ENCODE data around the gene DVL2. TPM values are rescaled to one million over a fixed set of nuclear protein-coding genes. Genes with fewer than 3 reads are reported as not detected.

Gene DVL2
- total and polyA plus RNA-seq, 2 of the 13 experiments (the other 11 are each of a cell fraction or from before 2014, with no cell fraction given) = 5.7 to 38.2 TPM

DNA sequence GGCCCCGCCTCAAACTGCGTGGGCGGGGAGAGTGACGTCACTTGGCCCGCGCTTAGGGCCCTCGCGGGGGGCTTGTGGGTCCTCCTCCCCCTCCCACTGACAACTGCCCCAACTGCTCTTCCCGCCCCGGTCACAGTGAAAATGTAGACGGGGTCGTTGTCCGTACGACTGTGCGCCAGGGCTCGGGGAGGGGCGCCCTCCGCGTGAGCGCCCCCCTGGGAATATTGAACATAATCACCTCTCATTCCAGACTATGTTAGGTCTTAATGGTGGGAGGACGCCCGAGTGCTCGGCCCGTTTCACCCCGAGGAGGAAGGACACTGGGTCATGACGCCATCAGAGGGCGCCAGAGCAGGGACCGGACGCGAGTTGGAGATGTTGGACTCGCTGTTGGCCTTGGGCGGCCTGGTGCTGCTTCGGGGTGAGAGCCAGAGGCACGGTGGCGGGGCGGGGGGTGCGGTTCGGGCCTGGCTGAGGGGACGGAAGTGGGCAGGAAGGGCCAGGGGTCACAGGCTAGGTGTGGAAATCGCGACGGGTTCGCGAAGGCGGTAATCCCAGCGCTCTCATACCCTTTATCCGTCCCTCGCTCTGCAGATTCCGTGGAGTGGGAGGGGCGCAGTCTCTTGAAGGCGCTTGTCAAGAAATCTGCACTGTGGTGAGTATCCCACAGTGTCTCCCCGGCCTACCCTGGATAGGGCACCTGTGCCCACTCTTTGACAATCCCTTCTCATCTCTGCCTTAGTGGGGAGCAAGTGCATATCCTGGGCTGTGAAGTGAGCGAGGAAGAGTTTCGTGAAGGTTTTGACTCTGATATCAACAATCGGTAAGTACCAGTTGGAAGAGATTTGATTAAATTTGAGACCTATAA, 18.1 kb upstream of the DVL2 start, which contains the start of gene ELP5 (continued):
- TF ChIP-seq SOX13 (IDR thresholded peaks at IDR 0.05) (no peak), SOX13 (CRISPR knock-in tag; conservative IDR thresholded peaks at IDR 0.05 in 1 of 2, IDR thresholded peaks at IDR 0.05 in 1 of 2) (peak in 1 of 2 experiments; percentile 50; a peak in 2 of 4 replicates), BRCA1 (CRISPR knock-in tag; IDR thresholded peaks at IDR 0.05) (no peak), PRPF4 (IDR thresholded peaks at IDR 0.05; ENCODE audit: low read depth, low read length, poor library complexity, severe bottlenecking) (no peak), ZNF776 (CRISPR knock-in tag; IDR thresholded peaks at IDR 0.05) (peak; percentile 50; the same call in 1 of the 2 replicates), HNRNPLL (IDR thresholded peaks at IDR 0.05; ENCODE audit: low read depth, low read length, poor library complexity, severe bottlenecking) (peak; percentile 62), ZNF224 (CRISPR knock-in tag; IDR thresholded peaks at IDR 0.05) (peak; percentile 90), ZFP1 (CRISPR knock-in tag; IDR thresholded peaks at IDR 0.05) (peak; percentile 64; the same call in 1 of the 2 replicates), ZNF792 (CRISPR knock-in tag; IDR thresholded peaks at IDR 0.05) (peak; percentile 85; the same call in 1 of the 2 replicates), PHF20 (CRISPR knock-in tag; IDR thresholded peaks at IDR 0.05) (peak; percentile 89), ZFP36L1 (CRISPR knock-in tag; IDR thresholded peaks at IDR 0.05) (0 out of 2 replicates have a peak, but pooled peaks have one; percentile 27), FOSL1 (CRISPR knock-in tag; IDR thresholded peaks at IDR 0.05; ENCODE audit: borderline replicate concordance) (no peak; the same call in 1 of the 2 replicates), ZNF292 (CRISPR knock-in tag; IDR thresholded peaks at IDR 0.05; ENCODE audit: borderline replicate concordance, low read depth) (no peak; the same call in 1 of the 2 replicates), RXRA (CRISPR knock-in tag; IDR thresholded peaks at IDR 0.05) (peak; percentile 88), EZH2 (conservative IDR thresholded peaks at IDR 0.05; ENCODE audit: low read depth, low read length) (no peak), ADNP (CRISPR knock-in tag; IDR thresholded peaks at IDR 0.05) (no peak), TAF1 (CRISPR knock-in tag; IDR thresholded peaks at IDR 0.05) (peak; percentile 55), KDM5A (IDR thresholded peaks at IDR 0.05; ENCODE audit: borderline replicate concordance, low read length) (peak; percentile 94), FOXO1 (CRISPR knock-in tag; IDR thresholded peaks at IDR 0.05) (no peak), KDM6A (CRISPR knock-in tag; IDR thresholded peaks at IDR 0.05; ENCODE audit: low read depth) (no peak)
- TF ChIP-seq, protein P1, sequence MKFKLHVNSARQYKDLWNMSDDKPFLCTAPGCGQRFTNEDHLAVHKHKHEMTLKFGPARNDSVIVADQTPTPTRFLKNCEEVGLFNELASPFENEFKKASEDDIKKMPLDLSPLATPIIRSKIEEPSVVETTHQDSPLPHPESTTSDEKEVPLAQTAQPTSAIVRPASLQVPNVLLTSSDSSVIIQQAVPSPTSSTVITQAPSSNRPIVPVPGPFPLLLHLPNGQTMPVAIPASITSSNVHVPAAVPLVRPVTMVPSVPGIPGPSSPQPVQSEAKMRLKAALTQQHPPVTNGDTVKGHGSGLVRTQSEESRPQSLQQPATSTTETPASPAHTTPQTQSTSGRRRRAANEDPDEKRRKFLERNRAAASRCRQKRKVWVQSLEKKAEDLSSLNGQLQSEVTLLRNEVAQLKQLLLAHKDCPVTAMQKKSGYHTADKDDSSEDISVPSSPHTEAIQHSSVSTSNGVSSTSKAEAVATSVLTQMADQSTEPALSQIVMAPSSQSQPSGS (CRISPR knock-in tag; IDR thresholded peaks at IDR 0.05) = peak; percentile 91
- TF ChIP-seq, protein P2, sequence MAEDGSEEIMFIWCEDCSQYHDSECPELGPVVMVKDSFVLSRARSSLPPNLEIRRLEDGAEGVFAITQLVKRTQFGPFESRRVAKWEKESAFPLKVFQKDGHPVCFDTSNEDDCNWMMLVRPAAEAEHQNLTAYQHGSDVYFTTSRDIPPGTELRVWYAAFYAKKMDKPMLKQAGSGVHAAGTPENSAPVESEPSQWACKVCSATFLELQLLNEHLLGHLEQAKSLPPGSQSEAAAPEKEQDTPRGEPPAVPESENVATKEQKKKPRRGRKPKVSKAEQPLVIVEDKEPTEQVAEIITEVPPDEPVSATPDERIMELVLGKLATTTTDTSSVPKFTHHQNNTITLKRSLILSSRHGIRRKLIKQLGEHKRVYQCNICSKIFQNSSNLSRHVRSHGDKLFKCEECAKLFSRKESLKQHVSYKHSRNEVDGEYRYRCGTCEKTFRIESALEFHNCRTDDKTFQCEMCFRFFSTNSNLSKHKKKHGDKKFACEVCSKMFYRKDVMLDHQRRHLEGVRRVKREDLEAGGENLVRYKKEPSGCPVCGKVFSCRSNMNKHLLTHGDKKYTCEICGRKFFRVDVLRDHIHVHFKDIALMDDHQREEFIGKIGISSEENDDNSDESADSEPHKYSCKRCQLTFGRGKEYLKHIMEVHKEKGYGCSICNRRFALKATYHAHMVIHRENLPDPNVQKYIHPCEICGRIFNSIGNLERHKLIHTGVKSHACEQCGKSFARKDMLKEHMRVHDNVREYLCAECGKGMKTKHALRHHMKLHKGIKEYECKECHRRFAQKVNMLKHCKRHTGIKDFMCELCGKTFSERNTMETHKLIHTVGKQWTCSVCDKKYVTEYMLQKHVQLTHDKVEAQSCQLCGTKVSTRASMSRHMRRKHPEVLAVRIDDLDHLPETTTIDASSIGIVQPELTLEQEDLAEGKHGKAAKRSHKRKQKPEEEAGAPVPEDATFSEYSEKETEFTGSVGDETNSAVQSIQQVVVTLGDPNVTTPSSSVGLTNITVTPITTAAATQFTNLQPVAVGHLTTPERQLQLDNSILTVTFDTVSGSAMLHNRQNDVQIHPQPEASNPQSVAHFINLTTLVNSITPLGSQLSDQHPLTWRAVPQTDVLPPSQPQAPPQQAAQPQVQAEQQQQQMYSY (CRISPR knock-in tag; IDR thresholded peaks at IDR 0.05) = 0 out of 2 replicates have a peak, but pooled peaks have one; percentile 5
- TF ChIP-seq, protein P3, sequence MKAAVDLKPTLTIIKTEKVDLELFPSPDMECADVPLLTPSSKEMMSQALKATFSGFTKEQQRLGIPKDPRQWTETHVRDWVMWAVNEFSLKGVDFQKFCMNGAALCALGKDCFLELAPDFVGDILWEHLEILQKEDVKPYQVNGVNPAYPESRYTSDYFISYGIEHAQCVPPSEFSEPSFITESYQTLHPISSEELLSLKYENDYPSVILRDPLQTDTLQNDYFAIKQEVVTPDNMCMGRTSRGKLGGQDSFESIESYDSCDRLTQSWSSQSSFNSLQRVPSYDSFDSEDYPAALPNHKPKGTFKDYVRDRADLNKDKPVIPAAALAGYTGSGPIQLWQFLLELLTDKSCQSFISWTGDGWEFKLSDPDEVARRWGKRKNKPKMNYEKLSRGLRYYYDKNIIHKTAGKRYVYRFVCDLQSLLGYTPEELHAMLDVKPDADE (CRISPR knock-in tag; IDR thresholded peaks at IDR 0.05) = no peak

Data from HepG2 (cell line).